D341Med (cell line): ENCODE measurements around the gene PDGFC.
"Not testable (repeated sequence)": the region's sequence is repeated elsewhere in the genome, so short reads cannot be mapped to it uniquely, and the experiment has no call there.

Experiments
- DNase-seq: peaks from one replicate; pipeline ENCODE4 v3.0.0; 2012; ENCODE audit warnings: low spot score

PDGFC gene

DNA sequence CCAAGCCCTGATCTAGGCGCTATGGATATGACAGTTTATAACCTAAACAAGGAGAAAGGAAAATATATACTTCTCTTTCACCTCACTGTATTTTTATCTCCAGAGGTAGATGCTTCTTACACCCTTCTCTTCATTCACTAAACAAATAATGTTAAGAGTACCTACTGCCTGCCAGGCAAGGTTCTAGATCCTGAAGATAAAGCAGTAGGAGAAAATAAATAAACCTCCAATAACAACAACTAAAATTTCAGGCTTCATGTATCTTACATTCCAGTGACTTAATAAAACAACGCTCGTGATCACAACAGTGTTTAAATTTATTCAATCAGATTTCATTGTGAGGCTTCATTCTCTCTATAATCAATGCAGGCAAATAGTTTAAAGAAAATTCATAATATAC lies 20.7 kb downstream of the PDGFC start:
- DNase-seq = no peak

DNA sequence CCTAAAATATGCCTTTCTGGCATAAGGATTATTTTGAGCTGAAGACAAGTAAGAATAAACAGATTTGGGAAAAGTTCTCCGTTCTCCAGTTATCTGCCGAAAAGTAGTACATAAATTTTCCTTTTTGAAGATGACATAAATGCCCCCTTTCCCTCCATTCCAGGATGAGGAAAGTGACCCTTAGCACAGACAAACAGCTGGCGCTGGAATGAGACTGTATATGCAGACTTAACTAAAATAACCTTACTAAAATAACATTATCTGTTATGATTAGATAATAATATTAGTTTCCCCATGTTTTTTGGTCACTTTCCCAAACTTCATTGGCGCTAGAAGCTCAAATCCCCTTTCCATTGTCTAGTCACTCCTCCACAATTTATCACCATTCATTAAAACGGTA lies 21.5 kb downstream of the PDGFC start:
- no peak for DNase-seq

DNA sequence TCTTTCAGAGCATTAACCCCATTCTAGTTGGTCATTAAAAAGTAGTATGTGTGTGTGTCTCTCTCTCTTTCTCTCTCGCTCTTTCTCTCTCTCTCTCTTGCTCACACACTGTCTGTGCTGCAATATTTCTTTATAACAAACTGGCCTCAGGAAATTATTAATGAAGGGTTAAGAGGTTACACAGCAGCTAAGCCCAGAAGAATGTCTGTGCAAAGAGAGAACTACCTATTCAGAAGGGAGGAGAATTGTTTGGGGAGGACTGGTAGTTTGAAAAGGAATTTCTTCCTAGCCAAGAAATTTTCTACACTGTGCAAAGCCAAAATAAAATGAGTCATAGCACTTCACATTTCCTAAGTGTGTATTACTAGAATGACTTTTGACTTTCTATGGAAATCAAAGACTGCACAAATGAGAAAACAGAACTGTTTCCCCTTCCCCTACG lies 22.2 kb downstream of the PDGFC start:
- DNase-seq = no peak

DNA sequence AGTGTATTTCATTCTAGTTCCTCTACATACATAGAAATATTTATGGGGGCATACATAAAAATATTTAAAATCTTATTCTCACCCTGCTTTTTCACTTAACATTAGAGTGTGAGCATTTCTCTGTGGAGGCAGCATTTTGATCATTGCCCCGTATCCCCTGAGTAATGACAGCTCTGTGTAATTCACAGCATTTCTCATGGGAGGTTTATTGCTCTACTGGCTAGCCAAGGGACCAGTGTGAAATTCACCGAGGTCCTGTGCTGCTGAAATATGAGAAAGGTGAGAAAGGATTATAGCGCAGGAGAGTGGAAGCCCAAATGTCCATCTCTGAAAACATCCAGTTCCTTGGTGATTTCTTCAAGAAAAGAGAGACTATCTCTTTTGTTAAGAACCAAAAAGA lies 22.9 kb downstream of the PDGFC start:
- no peak for DNase-seq

DNA sequence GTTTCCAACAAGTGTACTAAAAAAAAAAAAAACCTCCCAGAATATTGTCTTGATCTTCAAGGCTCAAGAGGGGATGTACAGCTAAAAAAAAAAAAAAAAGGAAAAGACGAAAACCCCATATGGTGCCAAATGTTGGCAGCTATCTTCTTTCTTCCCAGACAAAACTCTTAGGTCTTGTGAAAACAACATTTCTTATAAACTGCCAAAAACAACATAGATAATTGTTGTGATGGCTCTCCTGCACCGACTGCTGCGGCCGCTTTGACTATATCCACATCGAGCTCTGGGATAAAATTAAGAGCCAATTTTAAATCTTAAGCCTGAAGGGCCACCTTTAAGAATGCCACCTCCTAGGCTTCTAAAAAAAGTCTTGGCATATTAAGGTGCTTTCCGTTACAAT lies 23.5 kb downstream of the PDGFC start:
- no peak for DNase-seq

- no peak for DNase-seq
Measured at GRCh38 chr4:156946516-156947424, 24.8 kb downstream of the PDGFC start.

DNA sequence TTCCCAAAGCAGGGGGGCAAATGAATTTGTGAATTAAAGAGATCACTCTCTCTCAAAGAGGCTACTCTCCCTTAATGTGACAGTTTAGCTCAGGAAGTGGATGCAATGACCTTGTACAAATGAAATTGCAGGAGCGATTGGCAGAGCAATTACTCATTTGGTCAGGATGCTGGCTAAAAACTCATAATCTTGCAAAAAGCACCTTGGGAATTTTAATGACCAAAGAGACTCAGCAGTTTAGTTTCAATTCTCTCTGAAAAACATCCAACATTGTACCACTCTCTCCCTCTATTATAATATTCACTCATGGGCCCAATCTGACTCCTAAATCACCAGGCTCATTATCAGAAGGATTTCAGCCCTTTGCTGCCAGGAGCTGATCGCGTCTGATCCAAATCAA lies 26.1 kb downstream of the PDGFC start:
- DNase-seq = no peak

GRCh38 chr4:156942991-156943390 lies 28.6 kb downstream of the PDGFC start:
- peak; percentile 33 for DNase-seq

DNA sequence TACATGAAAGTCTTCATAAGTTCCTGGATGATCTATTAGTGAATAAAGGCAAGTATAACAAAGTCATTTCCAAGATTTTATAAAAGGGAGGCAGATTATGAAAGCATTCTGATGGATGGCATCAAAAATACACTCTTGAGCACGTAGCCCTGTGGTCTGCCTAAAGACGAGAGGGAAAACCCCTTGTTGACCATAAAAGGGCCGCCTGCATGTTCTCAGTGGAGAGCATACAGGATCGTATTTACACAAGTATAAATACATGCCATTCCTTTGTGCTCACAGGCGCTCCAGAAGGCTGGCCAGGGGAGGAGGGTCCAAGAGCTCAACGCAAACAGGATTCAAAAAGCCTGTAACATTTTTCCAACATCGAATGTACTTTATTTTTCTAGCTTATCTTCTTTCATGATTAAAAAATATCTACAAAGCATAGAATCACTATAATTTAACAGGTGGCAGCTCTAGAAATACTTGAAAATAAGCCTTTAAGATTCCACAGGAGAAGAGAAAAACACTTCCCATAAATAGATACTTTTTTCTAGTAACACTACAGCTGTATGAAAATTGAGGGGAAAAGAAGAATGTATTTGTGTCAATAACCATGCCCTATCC lies 29.6 kb downstream of the PDGFC start:
- DNase-seq = no peak

DNA sequence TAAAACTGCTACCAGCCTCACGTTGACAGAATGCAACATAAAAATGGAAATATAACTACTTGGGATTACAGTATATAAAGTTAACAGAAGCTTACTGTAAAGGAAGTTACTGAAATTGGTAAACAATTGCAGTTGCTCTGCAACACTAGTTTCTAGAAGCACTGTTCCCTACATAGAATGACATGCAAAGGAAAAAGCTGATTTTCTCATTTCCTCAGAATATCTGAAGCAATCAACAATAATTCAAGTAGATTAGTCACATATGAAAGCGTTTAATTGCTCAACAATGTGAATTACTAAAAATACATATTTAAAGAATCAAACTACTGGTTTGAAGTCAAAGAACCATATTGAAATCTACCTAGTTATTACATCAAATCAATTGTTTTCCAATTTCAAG lies 31.8 kb downstream of the PDGFC start:
- no peak for DNase-seq

DNA sequence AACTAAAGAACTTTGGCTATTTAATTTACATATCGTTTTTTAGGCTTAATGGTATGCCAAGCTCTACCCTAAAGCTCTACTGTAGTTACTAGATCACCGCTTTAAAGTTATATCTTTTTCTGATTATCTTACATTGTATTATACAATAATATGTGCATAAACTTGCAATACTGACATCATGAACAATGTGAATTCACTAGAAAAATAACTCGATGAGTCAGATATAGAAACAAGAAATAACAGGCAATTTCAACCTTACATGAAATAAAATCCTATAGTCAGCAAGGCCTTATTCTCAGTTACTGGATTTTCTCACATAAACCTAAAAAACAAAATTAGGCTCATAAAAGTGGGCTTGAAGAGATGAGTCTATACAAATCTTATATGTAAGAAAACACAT lies 32.5 kb downstream of the PDGFC start:
- DNase-seq = no peak

- no peak for DNase-seq
Measured at GRCh38 chr4:156934259-156934635, 37.4 kb downstream of the PDGFC start.

- no peak for DNase-seq
Measured at GRCh38 chr4:156933633-156934258, 37.9 kb downstream of the PDGFC start.

DNA sequence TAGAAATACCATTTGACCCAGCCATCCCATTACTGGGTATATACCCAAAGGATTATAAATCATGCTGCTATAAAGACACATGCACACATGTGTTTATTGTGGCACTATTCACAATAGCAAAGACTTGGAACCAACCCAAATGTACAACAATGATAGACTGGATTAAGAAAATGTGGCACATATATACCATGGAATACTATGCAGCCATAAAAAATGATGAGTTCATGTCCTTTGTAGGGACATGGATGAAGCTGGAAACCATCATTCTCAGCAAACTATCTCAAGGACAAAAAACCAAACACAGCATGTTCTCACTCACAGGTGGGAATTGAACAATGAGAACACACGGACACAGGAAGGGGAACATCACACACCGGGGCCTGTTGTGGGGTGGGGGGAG lies 39.2 kb downstream of the PDGFC start:
- not testable (repeated sequence) for DNase-seq

DNA sequence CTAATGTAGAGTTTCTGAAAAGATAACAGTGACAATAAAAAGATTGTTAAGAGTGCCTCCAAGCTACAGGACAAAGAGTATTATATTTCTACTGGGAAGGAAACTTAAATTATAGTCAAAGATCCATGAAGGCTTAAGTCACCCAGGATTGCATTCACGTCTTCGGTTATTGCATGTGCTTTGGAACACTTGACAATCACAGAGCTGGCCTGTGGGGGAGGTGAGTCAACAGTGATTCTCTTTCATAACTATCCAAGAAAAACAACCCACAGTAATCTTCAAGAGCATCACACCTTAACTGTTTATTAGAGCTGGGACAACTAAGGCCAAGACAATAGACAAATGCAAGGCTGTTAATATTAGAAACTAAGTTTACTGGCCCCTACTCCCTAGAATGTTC lies 40.3 kb downstream of the PDGFC start:
- DNase-seq = no peak

GRCh38 chr4:156929386-156930105 lies 42.1 kb downstream of the PDGFC start:
- DNase-seq = no peak

DNA sequence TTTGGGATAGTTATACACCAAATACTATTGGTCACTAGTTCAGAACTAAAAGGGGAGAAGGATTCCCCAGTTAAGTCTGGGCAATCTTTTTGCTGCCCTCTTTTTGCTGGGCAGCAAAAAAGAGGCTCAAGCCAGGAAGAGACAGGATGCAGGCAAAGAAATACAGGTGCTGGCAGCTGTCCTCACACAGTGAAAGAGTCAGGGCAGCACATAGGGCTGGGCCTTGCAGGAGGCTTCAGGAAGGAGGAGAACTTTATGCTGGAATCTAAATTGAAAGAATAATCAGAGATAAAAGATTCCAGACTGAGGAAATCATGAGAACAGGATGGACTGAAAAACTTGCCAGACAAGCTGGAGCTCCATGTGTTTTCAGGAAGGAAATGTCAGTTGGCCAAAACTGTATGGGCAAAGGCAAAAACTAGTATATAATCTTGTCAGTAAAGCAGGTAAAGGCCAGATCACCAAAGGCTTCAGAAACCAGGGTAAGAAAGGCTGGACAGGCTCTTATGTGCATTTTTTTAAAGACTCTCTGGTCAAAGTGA lies 46.8 kb downstream of the PDGFC start:
- DNase-seq = no peak

DNA sequence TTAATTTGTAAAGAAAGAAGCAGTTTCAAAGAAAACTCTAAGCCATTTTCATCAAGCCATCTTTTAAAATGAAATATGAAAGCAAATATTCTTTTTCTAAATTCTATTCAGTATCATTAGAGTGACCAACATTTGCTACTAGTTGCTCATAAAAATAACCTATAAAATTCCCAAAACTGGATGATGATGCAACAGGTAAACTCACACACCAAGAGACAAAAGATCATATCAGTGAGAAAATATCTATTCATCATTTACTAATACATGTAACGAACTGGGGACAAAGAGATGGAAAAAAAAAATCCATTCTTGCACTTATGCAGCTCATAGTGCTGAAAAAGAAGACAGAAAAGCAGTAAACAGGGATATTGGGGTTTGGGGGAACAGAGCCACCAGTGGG lies 48.1 kb downstream of the PDGFC start:
- no peak for DNase-seq

DNA sequence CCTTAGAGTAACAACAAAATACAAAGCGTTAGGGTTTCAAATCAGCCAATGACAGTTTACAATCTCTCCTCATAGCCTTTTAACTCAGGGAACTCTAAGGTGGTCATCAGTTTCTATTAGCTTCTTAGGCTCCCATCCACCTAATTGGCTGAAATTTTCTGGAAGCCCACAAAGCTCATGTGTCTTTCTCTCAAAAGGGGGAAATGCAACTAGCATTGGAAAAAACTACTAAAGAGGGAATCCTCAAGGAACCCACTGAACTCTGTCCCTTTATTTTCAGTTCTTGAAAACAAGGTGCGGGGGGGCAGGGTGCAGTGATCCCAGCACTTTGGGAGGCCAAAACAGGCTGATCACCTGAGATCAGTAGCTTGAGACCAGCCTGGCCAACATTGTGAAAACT lies 56.4 kb downstream of the PDGFC start:
- no peak for DNase-seq

DNA sequence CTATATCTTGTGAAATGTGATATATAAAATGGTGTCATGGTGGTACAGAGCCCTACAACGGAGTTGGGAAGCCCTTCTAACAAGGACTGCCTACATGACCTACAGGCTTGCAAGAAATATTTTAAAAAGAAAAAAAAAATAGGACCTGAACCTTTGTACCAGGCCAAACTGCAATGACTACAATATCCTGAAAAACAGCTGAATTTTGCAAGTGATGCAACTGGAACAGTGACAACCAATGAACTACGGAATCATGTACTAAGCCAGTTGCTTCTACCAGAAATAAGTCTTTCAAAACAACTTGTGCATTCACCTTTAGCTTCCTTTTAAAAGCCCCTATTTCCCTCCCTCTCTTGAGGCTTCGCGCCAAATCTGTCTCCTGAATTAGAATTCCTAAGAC lies 58.4 kb downstream of the PDGFC start:
- DNase-seq = no peak

DNA sequence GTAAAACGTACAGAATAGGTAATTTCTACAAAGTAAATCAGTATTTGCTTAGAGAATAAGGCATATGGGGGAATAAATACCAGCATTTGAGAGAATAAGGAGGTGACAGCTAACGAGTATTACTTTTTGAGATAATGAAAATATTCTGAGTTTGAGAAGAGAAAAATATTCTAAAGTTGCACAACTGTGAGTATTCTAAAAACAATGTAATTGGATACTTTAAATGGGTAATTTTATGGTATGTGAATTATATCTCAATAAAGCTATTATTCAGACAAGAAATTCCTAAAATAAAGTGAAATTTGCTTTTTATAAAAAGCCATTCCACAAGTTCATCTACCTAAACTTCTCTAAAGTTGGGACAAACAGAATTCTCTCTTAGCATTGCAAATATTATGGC lies 62.6 kb downstream of the PDGFC start:
- DNase-seq = no peak

GRCh38 chr4:156906325-156906724 lies 65.3 kb downstream of the PDGFC start:
- no peak for DNase-seq
